Small intestine (tissue), 7 donors: Measurements from ENCODE around the gene STUB1. TPM values are rescaled to one million over a fixed set of nuclear protein-coding genes. Genes with fewer than 3 reads are reported as not detected.
A peak's percentile ranks its signal among the peaks of the same experiment; 100 is the strongest.

Experiments
- DNase-seq, 2 donors: peaks; one replicate each; pipeline versions ENCODE4 v3.0.0 to v3.0.0-alpha.2; 2013
- FAIRE-seq: peaks from 2 replicates; lab custom pipeline; 2012; peaks lifted over from hg19 to GRCh38; lab: Jason Lieb, UNC
- H3K27ac ChIP-seq, 3 donors: one replicate each; pipeline ENCODE4 v1.5.1; 2013; ENCODE audit warnings: low read length in 2 of 3, mild to moderate bottlenecking in 2 of 3, control low read depth in 1 of 3, inconsistent platforms in 1 of 3, low read depth in 1 of 3, moderate library complexity in 1 of 3
- H3K27me3 ChIP-seq, 3 donors: one replicate each; pipeline ENCODE4 v1.6.1; 2013; ENCODE audit warnings: low read length in 3 of 3, inconsistent platforms in 1 of 3; ENCODE audit not compliant: control insufficient read depth in 3 of 3, insufficient read depth in 3 of 3
- H3K36me3 ChIP-seq, 3 donors: one replicate each; pipeline ENCODE4 v1.6.1; 2013; ENCODE audit warnings: low read length in 3 of 3, inconsistent platforms in 1 of 3, low read depth in 1 of 3, mild to moderate bottlenecking in 1 of 3, moderate library complexity in 1 of 3; ENCODE audit not compliant: control insufficient read depth in 3 of 3, insufficient read depth in 2 of 3
- H3K4me1 ChIP-seq, 3 donors: one replicate each; pipeline ENCODE4 v1.6.1; 2013; ENCODE audit warnings: low read length in 2 of 3, inconsistent platforms in 1 of 3, low read depth in 1 of 3, mild to moderate bottlenecking in 1 of 3, moderate library complexity in 1 of 3; ENCODE audit not compliant: control insufficient read depth in 3 of 3, insufficient read depth in 2 of 3
- H3K4me3 ChIP-seq, 3 donors: one replicate each; pipeline ENCODE4 v1.5.1; 2013; ENCODE audit warnings: low read length in 3 of 3, control low read depth in 1 of 3, inconsistent platforms in 1 of 3, low read depth in 1 of 3, mild to moderate bottlenecking in 1 of 3, moderate library complexity in 1 of 3
- H3K9me3 ChIP-seq, 2 donors: one replicate each; pipeline ENCODE4 v1.6.1; 2013; ENCODE audit warnings: low read depth in 1 of 2, low read length in 1 of 2; ENCODE audit not compliant: control insufficient read depth in 2 of 2, insufficient read depth in 1 of 2
- WGBS, 3 donors: extraction: QIAGEN DNeasy Blood & Tissue Kit; methylation state at CpG; one replicate each; pipeline ENCODE4 v1.1.7; 2013; 5-methylcytosine and 5-hydroxymethylcytosine counted together
- polyA plus RNA-seq, 4 donors: library from polyadenylated mRNA; stranded (reverse) in 3 of 4; unstranded in 1 of 4; fragments of 200-250 nt in 3 of 4; fragments of 120-200 nt in 1 of 4; gene quantifications; one replicate each; pipeline versions ENCODE4 v1.2.1 to v1.2.3, GENCODE V29; 2013
- donor health status: healthy with polysubstance abuse.
- donor health status: control.
- donor health status: control.
- donor health status: Bipolar disorder and iron deficiency.
- donor health status: healthy.

STUB1 gene
- polyA plus RNA-seq, 4 donors, result 66.2 to 122 (median 118) TPM

DNA sequence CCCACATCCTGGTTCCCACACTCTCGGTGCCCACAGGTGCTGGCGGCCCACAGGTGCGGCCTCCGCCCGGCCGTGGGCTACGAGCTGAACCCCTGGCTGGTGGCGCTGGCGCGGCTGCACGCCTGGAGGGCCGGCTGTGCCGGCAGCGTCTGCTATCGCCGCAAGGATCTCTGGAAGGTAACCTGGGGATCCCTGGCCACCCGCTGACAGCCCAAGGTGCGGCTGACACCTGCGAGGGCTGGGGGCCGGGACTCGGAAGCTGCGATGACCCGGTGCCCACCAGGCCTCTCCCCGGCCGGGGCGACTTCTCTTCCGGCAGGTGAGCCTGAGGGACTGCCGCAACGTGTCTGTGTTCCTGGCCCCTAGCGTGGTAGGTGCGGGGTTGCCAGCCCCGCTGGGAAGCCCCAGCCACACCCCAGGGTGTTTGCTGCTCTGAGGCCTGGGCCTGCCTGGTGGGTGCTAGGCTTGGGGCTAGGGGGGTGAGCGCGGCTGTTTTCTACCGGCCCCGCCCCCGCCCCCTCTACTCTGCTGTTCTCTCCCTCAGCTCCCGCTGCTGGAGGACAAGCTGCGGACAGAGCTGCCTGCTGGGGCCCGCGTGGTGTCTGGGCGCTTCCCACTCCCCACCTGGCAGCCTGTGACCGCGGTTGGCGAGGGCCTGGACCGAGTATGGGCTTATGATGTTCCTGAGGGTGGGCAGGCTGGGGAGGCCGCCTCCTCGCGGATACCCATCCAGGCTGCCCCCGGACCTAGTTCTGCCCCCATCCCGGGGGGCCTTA, 41.7 kb downstream of the STUB1 start:
- Histone ChIP-seq H3K4me3 (peak overlapping the region in 1 of 3 donors; percentile 62), H3K4me1 (peaks cover 6 to 31% (median 12%) of the 10 kb centered on the region in 3 donors), H3K9me3 (peaks cover 3 to 8% of the 10 kb centered on the region in 2 donors), H3K27me3 (peaks cover 0 to 15% (median 8%) of the 10 kb centered on the region in 3 donors), H3K36me3 (peaks cover 0 to 22% (median 0%) of the 10 kb centered on the region in 3 donors), H3K27ac (peak overlapping the region; percentile 42 to 78 (median 50))
- DNase-seq (no peak), FAIRE-seq (no peak)
- 82 to 89% (median 82%) methylated on average over 41 to 51 of the region's 51 CpGs for WGBS, 3 donors

DNA sequence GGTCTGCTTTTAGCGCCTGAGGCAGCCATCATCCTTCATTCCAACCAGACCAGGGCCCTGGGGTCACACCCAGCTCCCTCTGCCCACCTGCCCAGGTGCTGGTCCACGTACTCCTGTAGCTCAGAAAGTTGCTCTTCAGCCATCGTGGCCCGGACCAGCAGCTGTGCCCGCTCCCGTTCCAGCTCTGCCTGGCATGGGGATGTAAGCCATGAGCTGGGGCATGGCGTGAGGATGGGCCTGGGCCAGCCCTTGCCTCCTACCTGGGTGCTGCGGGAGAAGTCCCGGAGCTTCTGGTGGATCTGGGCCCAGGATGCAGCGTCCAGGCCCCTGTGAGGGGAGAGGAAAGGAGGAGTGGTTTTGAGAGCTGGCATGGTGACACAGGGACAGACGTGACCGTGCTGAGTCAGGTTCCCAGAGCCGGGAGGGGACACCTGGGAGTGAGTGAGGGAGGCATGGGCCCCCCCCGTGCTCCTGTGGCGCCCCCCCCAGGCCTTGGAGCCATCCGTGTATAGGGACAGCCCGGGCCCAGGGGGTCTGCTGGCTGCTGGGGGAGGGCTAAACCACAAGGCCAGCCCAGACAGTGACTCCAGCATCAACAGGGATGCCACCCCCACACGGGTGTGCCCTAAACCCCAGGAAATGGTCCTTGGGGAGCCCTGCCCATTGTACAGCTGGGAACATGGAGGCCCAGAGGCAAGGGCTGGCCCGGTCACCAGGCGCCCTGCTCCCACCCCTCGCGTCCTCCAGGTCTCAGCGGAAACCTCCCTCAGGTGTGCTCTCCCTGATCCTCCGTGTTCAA, 42.8 kb downstream of the STUB1 start:
- H3K9me3 ChIP-seq, result peaks cover 3 to 8% of the 10 kb centered on the region in 2 donors
- H3K4me1 ChIP-seq, result peaks cover 6 to 39% (median 12%) of the 10 kb centered on the region in 3 donors
- H3K36me3 ChIP-seq, result peaks cover 0 to 22% (median 0%) of the 10 kb centered on the region in 3 donors
- H3K27me3 ChIP-seq, result peaks cover 0 to 19% (median 10%) of the 10 kb centered on the region in 3 donors
- FAIRE-seq (no peak), DNase-seq (no peak)
- H3K27ac ChIP-seq, result no peak overlapping the region
- no peak overlapping the region for H3K4me3 ChIP-seq
- 86 to 90% (median 89%) methylated on average over 21 to 24 of the region's 24 CpGs for WGBS, 3 donors

DNA sequence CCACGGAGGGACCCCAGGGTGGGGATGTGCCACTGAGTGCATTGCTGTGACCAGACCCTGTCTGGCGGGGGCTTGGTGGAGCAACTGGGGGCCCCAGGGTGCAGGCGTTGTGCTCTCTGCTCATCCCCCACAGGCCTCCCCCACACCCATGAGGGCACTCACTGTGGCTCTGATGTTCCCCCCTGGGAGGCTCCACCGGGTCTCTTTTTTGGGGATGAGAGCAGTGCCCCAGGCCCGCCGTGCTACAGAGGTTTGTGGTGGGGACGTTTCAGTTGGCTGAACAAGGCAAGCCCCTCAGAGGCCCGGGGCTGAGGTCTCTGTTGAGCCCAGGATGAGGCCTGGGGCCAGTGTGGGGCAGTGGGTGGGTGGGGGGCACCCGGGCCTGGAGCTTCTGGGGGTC, 43.5 kb downstream of the STUB1 start:
- Histone ChIP-seq H3K4me3 (no peak overlapping the region), H3K36me3 (peaks cover 0 to 22% (median 0%) of the 10 kb centered on the region in 3 donors), H3K27me3 (peaks cover 0 to 22% (median 10%) of the 10 kb centered on the region in 3 donors), H3K9me3 (peaks cover 3 to 8% of the 10 kb centered on the region in 2 donors), H3K4me1 (peaks cover 9 to 38% (median 12%) of the 10 kb centered on the region in 3 donors), H3K27ac (no peak overlapping the region)
- DNase-seq (no peak), FAIRE-seq (no peak)
- 81 to 84% (median 84%) methylated on average over 9 of the region's 9 CpGs for WGBS, 3 donors

DNA sequence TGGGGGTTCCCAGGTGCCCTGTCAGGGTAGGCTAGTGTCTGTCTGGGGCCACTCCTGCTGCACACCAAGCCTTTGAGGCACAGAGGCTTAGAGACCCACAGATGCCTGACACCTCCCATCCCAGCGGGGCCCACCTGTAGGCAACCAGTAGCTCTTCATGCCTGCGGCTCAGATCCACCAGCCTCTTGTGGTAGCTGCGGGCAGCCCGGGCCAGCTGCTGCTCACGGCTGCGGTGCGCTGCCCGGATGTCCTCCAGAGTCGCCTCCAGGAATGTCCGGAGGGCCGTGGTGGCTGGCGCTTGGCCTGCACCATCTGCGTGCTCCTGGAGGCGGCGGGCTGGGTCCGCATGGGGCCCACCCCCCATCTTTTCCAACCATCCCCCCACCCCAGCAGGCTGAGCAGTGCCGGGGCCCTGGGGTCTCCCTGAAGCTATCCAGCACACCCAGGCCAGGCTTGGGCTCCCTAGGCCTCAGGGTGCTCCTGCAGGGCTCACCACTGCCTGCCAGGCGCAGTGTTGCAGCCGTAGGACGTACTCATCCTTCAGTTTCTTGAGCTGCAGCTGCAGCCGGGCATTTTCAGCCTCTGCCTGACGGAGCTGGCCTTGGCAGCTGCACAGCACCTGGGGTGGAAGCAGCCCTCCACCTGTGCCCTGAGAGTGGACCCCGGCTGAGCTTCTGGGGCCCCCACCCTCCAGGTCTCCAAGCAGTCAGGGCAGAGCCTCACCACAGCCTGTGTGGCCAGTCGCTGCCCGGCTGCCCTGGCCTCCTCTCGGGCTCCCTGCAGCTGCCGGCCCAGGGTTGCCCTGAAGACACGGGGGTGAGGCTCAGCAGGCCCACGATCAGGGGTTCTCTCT, 44.2 kb downstream of the STUB1 start:
- Histone ChIP-seq H3K4me1 (peaks cover 6 to 34% (median 9%) of the 10 kb centered on the region in 3 donors), H3K4me3 (no peak overlapping the region)
- no peak for FAIRE-seq

DNA sequence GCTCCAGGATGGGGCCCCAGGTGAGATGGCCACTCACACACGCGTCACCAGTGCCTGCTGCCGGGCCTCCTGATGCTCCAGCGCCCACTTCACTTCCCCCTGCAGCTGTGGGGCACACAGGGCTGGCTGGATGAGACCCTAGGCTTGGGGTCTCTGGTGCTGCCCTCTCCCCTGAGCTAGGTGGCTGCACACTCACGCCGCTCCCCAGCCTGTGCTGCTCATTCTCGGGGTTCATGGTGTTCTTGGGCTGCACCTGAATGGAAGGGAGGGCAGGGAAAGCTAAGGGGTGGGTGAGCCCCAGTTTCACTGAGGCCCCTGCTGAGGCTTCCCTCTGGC, 44.8 kb downstream of the STUB1 start:
- Histone ChIP-seq H3K4me1 (peaks cover 4 to 28% (median 7%) of the 10 kb centered on the region in 3 donors), H3K36me3 (peaks cover 0 to 29% (median 0%) of the 10 kb centered on the region in 3 donors), H3K27me3 (peaks cover 0 to 22% (median 10%) of the 10 kb centered on the region in 3 donors), H3K9me3 (peaks cover 3 to 8% of the 10 kb centered on the region in 2 donors), H3K4me3 (no peak overlapping the region), H3K27ac (no peak overlapping the region)
- WGBS, 3 donors, result 61 to 76% (median 63%) methylated on average over 4 to 7 of the region's 7 CpGs
- FAIRE-seq (no peak), DNase-seq (no peak)

More for the DNA sequence above, 44.2 kb downstream of the STUB1 start:
- WGBS, 3 donors, result 59 to 69% (median 60%) methylated on average over 29 of the region's 29 CpGs
- Histone ChIP-seq H3K36me3 (peaks cover 0 to 23% (median 0%) of the 10 kb centered on the region in 3 donors), H3K27me3 (peaks cover 0 to 22% (median 10%) of the 10 kb centered on the region in 3 donors), H3K27ac (no peak overlapping the region), H3K9me3 (peaks cover 3 to 8% of the 10 kb centered on the region in 2 donors)
- no peak for DNase-seq

DNA sequence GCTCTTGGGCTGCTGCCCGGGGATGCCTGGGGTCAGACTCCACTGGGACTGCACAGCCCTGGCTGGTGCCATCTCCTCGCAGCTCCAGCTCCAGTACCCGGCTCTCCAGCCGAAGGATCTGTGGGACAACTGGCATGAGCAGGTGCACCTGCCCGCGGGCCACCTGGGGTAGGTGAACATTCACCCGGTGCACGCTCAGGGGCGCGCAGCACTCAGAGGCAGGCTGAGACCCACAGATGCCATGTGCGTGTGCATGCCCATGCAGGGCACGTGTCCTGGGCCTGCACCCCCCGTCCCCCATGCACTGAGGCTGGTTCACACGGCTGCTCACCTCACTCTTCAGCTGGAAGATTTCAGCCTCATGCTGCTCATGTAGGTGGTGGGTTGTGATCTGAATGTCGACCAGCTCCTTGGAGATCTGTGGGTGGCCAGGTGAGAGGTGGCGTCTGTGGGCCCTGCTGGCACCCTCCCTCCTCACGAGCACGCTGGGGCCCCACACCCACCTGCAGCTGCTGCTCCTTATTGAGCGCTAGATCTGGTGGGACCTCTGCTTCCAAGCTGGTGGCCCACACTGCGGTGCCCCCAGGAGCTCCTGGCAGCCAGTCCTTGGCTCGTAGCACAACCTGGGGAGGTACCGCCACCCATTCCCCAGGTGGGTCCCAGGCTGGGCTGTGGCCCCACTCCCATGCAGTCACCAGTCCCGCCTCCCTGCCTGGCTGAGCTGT, 45.4 kb downstream of the STUB1 start:
- peaks cover 3 to 8% of the 10 kb centered on the region in 2 donors for H3K9me3 ChIP-seq
- FAIRE-seq (no peak), DNase-seq (no peak)
- H3K4me1 ChIP-seq, result peaks cover 0 to 23% (median 4%) of the 10 kb centered on the region in 3 donors
- WGBS, 3 donors, result 14 to 65% (median 41%) methylated on average over 21 to 23 of the region's 23 CpGs
- peaks cover 0 to 22% (median 10%) of the 10 kb centered on the region in 3 donors for H3K27me3 ChIP-seq
- peaks cover 0 to 35% (median 0%) of the 10 kb centered on the region in 3 donors for H3K36me3 ChIP-seq
- no peak overlapping the region for H3K27ac ChIP-seq
- H3K4me3 ChIP-seq, result no peak overlapping the region

DNA sequence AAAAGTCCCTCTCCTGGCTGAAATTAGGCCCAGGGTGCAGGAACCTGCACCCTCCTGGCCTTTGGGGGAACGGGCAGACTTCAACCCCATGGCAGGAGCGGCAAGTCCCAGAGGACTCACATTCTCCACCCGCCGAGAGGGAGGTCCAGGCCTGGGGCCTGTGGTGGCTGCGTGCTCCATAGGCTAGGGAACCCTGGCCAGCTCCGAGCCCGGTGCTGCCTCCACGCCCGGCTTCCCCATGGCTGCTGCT, 45.9 kb downstream of the STUB1 start:
- peaks cover 0 to 23% (median 4%) of the 10 kb centered on the region in 3 donors for H3K4me1 ChIP-seq
- FAIRE-seq (no peak), DNase-seq (no peak)
- peaks cover 3 to 8% of the 10 kb centered on the region in 2 donors for H3K9me3 ChIP-seq
- H3K4me3 ChIP-seq, result no peak overlapping the region
- H3K27ac ChIP-seq, result no peak overlapping the region
- H3K36me3 ChIP-seq, result peaks cover 0 to 40% (median 0%) of the 10 kb centered on the region in 3 donors
- H3K27me3 ChIP-seq, result peaks cover 0 to 22% (median 10%) of the 10 kb centered on the region in 3 donors
- WGBS, 3 donors, result 5 to 28% (median 15%) methylated on average over 6 to 9 of the region's 9 CpGs
